GM21381 (cell line): ENCODE results near the gene TMEM131.
"Not testable (repeated sequence)": the region's sequence is repeated elsewhere in the genome, so short reads cannot be mapped to it uniquely, and the experiment has no call there.

Experiments used
- ATAC-seq: cut with Tn5 transposase; IDR thresholded peaks from one replicate; pipeline ENCODE4 v1.9.1; 2021; ENCODE audit warnings: mild to moderate bottlenecking, moderate library complexity; ENCODE audit not compliant: unreplicated experiment

TMEM131 gene

DNA sequence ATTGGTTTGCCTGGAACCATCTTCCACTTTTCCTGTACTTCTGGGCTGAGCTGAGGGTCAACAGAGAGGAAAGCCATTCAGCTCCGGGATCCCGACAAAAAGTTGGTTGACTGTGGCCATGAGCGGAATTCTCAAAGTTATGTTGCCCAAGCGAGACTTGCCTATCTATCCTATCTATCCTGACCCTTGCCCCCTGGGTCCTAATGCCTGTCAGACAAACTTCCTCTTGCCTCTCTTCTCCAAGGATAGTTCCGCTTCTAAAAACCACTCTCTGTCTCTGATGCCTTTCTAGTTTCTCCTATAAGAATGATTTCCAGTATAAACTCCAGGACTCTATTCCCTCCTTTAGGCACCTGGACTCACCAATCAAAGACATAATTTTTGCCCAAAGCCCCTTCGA, 173.9 kb downstream of the TMEM131 start:
- not testable (repeated sequence) for ATAC-seq

DNA sequence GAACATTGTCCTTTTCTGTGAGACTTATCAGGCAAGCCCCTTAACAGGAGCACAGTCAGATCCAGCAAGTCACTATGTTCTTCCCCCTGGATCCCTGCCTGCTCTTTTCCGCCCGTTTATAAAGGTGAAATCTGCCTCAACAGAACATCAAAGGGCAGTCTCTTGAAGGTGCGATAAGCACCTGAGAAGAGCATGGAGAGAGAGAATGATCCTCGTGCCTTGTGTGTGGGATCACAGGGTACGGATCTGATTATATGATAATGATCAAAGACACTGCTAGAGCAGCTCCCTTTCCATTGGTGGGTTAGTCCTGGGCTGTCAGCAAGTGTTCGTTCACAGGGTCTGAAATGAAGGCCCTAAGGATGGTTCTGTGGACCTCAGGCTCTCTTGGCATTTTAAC, 176.0 kb downstream of the TMEM131 start:
- ATAC-seq: no peak

DNA sequence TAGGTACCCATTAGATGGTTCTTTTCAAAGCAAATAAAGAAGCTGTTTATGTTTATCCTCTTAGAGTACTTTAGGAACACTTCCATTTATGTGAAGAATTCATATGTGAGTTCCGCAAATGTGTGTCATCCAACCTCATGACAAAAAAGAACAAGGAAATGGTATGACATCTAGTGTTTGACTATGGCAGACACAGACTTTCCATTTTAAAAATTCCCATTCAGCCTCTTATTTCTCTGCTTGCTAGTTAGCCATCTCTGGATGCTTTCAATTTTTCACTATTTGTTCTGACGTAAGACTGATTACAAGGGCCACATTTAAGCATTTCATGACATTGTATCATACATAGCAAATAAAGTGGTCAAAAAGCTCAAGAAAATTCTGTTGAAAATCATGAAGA, 179.3 kb downstream of the TMEM131 start:
- no peak for ATAC-seq

DNA sequence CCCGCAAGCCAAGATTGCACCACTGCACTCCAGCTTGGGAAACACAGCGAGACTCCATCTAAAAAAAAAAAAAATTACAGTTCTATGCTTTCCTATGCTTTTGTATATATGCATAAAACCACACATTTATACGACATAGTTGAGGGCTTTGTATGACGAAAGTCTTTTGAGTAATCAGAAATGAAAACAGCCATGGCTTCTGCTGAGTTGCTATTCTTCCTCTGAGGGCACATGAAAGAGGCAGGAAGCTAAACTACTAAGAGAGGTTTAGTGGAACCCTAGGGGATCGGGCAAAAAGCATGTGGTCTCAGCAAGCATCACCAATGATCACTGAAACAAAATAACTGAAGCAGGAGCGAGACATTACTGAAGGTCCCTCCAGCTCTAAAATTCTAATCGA, 182.8 kb downstream of the TMEM131 start:
- ATAC-seq: no peak

DNA sequence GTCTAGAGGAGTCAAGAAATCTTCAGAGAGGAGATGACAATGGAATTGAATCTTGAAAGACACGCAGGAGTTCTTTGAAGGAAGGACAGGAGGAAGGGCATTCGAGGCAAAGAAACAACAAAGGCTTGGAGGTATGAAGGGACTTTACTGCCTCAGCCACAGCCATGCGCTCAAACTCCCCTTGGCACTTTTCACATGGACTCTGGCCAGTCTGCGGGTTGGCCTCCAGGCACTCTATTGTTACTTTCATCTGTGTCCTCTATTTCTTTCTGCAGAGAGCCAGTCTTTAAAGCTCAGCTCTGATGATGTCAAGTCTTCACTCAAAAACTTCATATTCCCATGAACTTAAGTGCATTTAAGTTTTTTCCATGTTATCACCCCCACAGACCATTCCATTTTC, 186.9 kb downstream of the TMEM131 start:
- no peak for ATAC-seq

DNA sequence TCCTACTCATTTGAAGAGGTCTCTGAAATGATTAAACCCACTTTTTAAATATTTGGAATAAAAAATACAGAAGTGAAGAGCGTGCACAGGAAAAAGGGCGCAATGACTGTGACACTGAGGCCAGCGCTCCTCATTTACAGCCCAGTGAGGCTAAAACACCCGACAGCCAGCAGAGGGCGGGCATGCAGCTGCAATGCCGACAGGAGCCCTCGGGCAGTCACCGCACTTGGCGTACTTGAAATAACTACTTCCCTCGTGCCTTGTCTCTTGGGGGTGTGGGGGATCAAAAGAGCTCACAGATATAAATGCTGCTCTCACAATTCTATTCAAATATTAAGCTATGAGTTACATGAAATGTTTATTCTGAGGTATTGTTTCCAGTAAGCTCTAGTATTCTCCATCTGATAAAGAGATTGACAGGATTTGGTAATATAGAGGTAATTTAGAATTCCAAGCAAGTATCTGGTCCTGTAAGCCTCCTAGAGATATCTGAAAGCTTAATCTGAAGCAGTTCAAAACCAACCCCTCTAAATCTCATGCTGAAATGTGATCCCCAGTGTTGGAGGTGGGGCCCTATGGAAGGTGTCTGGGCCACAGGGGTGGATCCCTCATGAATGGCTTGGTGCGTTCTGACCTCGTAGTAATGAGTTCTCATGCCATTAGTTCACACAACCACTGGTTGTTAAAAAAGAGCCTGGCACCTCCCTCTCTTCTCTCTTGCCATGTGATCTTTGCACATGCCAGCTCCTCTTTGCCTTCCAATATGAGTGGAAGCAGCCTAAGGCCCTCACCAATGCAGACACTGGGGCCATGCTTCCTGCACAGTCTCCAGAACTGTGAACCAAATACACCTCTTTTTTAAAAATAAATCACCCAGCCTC, 188.8 kb downstream of the TMEM131 start:
- peak; percentile 71 for ATAC-seq

DNA sequence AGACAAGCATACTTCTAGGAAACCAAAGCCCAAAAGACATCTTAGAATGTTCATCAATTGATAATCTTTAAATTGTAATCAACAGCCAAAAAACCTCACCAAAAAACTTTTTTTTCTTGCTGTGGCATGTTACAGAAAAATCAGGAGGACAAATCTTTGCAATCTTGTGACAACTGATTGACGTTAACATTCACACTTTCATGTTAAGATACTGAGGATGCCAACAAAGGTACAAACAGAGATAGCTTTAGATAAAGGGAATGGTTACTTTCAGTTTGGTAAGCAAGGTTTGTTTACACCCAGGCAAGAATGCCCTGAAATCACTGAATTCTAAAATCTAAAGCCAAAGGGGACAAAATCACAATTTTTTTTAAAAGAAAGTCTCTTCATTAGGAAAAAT, 190.0 kb downstream of the TMEM131 start:
- no peak for ATAC-seq

DNA sequence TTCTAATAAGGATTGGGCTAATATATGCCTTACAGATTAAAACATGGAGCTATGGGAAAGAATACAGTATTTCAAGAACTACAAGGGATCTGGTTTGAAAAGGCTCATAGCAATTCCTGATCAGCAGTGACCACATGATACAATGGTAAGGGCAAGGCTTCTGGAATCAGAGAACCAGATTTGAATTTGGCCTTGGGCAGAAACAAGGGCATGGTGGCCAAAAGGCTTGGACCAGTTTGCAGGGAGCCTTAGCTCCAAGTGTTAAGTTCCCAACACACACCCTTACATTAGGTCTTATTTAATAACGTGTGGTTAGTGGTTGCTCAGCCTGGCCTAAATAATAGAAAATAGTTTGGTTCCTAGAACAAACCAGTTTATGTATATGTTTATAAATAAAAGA, 194.7 kb downstream of the TMEM131 start:
- no peak for ATAC-seq

DNA sequence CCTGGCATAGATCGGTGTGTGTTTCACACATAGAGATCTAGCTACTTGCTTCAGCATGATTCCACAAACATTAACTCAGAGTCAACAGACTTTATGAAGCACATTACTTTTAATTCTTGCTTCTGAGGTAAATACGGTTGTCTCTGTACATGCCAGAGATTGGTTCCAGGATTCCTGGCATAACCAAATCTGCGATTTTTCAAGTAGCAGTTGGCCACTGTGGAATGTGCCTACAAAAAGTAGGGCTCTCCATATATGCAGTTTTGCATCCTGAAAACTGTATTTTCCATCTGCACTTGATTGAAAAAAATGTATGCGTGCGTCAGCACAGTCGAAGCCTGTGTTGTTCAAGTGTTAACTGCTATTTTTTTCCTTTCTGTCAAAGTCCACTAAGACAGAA, 197.3 kb downstream of the TMEM131 start:
- ATAC-seq: no peak

DNA sequence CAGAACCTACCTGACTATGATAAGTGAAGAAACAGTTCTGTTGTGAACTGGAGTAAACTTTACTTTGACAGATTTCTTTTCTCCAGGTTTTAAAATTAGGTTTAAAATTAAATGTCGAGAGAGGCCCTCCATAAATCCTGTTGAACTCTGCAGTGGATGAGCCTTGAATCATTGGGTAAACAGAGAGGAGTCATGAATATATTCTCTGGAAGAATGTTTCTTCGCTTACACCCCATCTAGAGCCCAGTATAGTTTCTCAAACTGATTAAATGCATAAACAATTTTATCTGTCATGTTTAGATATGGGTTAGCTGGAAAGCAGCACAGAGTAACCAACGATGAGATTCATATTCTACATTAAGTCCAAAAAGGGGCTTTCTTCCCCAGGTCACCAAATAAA, 198.4 kb downstream of the TMEM131 start:
- ATAC-seq: no peak

DNA sequence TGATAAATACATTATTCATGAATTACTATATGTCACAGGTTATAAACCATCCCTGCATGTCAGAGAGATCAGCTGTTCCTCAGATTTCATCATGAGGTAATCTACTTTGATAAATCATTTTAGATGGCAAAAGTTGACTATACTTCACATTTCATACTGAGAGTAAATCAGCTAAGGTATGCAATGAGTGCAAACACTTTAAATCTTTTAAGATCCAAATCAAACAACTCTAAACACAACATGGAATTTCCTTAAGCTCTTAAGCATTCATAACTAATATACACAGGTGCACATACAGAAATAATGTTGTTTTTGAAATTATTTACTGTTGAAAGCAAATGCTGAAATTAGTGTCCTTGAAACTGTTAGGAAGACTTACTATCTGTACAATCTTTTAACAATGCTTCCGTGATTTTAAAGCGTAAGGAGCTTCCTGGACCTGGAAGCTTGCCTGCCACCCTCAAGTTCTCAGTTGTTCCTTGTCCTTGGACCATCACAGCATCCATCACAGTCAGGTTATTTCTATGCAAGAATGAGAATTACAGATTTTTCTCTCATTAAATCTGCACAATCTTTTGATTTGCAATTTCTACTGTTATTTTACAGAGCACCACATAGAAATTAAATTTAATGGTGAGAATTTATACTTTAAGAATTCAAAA, 199.2 kb downstream of the TMEM131 start:
- no peak for ATAC-seq

DNA sequence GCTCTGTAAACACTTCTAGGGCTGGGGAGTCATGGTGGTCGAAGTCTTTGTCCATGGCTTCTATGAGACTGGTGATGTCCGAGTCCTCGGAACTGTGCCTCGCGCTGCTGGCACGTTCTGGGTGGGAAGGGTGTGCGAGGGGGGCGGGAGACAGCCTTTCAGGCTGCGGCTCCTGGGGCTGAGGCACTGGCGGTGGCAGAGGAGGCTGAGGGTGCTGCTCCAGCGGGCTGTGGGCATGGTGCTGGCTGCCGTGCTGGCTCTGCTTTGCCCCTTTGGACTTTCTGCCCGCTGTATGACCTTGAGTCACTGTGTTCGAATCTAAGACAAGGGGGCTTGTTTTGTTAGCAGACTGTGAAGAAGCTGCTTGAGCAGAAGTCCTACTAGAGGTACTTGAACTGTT, 203.3 kb downstream of the TMEM131 start:
- ATAC-seq: no peak

DNA sequence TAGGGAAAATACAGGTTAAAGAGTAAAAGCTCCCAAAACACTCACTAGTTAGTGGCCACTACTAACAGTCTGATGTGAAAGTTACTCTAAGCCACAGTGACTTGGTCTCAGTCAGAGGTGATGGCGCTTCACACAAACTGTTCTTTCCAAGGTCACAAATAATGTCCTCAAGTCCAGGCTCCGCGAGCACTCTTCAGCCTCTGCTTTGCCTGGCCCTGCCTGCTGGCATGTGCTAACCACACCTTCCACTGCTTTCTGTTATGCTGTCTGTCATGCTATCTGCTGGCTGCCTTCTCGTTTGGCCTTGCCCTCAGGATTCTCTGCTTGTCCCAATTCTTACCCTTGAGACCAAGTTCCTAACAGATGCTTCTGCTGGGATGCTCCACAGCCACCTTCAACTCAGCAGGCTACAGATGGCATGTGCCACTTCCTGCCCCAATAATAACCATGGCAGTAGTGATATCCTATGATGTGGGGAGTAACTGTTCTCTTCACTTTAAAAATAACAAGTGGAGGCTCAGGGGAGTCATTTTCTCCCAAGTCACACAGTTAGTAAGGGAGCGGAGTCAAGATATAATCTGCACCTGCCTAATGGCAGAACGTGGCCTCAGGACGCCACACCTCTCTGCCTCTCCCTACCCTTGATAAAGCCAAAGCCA, 206.6 kb downstream of the TMEM131 start:
- no peak for ATAC-seq

DNA sequence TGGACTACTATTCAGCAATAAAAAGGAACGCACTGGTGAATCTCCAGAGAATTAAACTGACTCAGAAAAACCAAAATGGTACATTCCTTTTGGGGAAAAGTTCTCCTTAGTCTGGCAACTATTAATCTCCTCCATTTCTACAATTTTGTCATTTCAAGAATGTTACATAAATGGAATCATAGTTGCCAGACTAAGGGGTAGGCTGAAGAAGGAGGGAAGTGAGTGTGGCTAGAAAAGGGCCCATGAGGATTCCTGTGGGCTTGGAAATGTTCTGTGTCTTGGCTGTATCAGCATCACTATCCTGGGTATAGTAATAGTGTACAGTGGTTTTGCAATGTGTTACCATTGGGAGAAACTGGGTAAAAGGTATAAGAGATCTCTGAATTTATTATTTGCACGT, 209.9 kb downstream of the TMEM131 start:
- no peak for ATAC-seq

DNA sequence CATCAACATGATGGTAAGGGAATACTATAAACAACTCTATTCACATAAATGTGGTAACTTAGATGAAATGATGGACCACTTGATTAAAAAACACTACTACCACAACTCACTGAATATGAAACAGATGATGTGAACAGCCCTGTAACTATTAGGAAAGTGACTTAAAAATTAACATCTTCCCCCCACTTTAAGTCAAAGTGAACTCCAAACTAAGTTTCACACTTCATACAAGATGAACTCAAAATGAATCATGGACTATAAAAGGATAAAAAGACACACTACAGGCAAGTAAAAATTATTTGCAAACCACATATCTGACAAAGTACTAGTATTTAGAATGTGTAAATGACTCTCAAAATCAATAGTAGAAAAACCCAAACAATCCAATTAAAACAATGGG, 210.8 kb downstream of the TMEM131 start:
- no peak for ATAC-seq

DNA sequence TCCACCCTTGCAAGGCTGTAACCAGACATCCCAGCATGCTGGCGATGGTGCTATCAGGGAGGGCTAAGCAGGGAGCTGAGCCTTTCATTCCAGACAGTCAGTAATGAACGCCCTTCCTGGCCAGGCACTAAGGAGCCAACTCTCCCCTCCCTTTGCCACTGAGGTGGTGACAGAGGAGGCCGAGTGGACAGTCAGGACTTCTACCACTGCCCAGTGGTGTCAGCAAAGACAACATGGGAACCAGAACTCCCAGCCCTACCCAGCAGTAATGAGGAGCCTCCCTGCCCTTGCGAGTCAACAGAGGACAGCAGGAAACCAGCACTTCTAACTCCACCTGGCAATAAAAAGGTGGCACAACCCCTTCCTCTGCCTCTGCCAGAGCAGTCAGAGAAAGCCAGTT, 213.8 kb downstream of the TMEM131 start:
- ATAC-seq: no peak

DNA sequence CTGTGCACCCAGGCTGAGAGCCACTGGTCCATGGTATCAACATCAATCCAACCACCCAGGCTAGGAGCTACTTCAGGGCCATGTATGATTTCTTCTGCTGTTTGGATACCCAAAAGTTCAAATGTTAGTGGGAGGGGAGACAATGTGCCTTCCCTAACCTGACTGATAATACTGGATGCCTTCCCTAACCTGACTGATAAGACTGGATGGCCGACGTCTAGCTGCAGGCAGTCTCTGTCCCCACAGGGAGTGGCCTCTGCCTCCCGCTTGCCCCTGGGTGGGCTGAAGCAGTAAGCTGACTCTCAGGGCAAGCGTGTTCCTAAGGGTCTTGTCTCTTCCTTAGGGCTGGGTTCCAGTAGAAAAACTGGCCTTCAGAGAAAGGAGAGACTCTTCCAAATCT, 216.6 kb downstream of the TMEM131 start:
- no peak for ATAC-seq

DNA sequence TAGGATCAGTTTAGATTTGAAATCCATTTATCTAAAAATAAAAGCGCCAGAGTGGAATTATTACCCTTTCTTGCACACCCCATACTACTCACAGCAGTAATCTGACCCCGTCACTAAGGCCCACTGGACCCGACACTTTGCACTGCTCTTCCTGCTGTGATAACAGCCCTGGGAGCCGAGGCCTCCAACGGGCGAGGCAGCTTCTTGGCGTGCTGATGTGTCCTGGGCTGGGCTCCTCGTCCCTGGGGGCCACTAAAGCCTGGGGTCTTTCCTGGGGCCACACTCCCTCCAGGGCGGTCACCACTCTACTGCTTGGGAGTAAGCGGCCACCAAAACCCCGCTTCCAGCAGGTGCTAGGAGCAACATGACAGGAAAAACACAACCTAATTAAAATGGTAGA, 220.7 kb downstream of the TMEM131 start:
- ATAC-seq: no peak

DNA sequence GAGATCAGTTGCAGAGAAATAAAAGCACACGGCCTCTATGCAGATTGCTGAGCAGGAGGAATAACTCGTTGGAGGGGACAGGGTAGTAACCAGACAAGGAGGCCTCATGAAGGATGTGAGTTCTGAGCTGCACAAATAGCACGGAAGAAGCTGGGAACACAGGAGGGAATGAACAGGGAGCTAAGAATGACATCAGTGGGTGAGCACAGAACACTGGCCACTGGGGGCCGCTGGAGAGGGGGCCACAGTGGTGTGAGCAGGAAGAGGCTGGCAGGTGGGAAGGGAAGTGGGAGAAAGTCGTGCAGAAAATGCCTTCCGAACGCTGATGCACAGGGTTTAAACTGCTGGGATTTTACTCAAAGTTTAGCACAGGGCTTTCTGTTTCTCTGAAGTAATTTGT, 221.3 kb downstream of the TMEM131 start:
- ATAC-seq: no peak

DNA sequence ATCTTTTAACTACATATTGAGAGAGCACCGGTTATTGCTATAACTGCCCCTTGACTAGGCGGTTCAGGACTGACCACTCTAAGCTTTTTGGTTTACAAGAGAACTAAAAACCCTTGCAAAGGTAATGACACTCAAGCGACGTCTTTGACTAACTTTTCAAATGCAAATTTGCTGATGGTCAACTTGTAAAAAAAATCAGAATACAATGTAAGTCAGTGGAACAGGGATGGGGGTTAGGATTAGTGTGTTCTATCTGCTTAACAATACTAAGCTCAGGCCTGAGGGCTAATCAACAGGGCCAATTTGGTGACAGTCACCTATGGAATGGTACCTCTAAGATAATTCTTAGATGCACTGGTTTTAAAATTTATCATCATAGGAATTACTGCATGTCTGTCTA, 225.3 kb downstream of the TMEM131 start:
- ATAC-seq: no peak

DNA sequence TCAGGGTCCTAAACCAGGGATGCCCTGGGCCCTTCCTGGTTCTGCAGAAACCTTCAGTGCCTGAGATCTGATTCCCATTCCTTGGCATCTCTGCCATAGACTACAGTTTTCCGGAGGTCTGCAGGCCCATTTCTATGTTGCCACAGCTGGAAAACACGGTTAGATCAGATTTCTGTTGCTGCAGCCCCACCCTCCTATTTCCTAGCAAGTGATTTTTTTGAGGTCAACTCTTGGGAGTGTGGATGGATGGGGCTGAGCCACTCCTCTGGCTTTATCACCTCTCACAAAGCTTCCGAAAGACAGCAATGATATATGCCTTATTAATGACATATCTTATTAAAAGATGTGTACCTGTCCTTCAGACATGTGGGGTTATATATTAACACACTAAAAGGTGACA, 226.0 kb downstream of the TMEM131 start:
- no peak for ATAC-seq

DNA sequence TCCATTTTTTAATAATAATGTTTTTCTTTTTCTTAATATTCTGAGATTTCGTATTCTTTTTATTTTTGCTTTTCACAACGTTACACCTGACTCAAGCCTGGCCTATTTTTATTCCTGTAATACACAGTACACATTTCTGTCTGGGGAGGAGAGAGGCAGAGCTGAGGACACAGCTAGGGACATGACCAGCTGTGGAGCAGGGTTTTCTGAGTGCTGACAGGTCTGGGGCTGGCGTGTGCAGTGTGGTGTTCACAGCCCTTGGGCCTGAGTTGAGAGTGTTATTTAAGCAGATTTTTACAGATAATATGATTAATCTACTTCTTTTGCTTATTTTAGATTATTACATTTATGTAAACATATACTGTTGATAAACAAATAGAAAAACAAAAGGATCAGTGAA, 226.4 kb downstream of the TMEM131 start:
- no peak for ATAC-seq
